ENCODE data around the gene EEPD1.
"Not testable (repeated sequence)": the region's sequence is repeated elsewhere in the genome, so short reads cannot be mapped to it uniquely, and the experiment has no call there.

DNA sequence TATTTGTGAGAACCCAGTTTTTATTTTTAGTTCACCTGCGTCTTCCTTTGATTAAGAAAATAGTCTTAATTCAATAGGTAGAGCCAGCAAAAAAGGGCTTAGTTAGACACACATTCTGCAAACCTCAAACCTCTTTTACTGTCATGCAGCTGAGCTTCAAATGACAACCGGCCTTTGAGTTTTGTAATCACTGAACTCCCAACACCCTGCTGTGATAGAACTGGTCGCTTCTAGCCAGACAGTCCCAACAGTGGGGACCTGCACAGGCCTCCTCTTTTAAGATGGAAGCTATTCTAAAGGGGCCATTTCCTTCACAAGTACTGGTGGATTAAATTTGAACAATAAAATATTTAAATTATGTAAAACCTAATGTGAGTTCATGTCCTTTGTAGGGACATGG lies 90.3 kb downstream of the EEPD1 start:
- TF ChIP-seq, protein P1, sequence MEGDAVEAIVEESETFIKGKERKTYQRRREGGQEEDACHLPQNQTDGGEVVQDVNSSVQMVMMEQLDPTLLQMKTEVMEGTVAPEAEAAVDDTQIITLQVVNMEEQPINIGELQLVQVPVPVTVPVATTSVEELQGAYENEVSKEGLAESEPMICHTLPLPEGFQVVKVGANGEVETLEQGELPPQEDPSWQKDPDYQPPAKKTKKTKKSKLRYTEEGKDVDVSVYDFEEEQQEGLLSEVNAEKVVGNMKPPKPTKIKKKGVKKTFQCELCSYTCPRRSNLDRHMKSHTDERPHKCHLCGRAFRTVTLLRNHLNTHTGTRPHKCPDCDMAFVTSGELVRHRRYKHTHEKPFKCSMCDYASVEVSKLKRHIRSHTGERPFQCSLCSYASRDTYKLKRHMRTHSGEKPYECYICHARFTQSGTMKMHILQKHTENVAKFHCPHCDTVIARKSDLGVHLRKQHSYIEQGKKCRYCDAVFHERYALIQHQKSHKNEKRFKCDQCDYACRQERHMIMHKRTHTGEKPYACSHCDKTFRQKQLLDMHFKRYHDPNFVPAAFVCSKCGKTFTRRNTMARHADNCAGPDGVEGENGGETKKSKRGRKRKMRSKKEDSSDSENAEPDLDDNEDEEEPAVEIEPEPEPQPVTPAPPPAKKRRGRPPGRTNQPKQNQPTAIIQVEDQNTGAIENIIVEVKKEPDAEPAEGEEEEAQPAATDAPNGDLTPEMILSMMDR (IDR thresholded peaks at IDR 0.05), result not testable (repeated sequence)
- TF ChIP-seq POLR2A (IDR thresholded peaks at IDR 0.05), result not testable (repeated sequence)
